Measurements from ENCODE around the gene HEXD.

The HEXD gene

GRCh38 chr17:82388223-82388921, 29.8 kb upstream of the HEXD start:
- in situ Hi-C loops (cut with MboI; ENCODE audit: low pct_unique_long_range_greater_than_20kb, low sequenced_read_pairs, unreplicated experiment): no loop called here
- no peak for TF ChIP-seq CTCF (IDR thresholded peaks at IDR 0.05; ENCODE audit: extremely low read depth, insufficient read depth, missing control alignments)
- no peak for DNase-seq (ENCODE audit: low spot score)

GRCh38 chr17:82388922-82389283, 29.2 kb upstream of the HEXD start:
- in situ Hi-C loops (cut with MboI; ENCODE audit: low pct_unique_long_range_greater_than_20kb, low sequenced_read_pairs, unreplicated experiment): no loop called here
- DNase-seq (ENCODE audit: low spot score): no peak
- no peak for TF ChIP-seq CTCF (IDR thresholded peaks at IDR 0.05; ENCODE audit: extremely low read depth, insufficient read depth, missing control alignments)

- DNase-seq (ENCODE audit: low spot score): no peak
- in situ Hi-C loops (cut with MboI; ENCODE audit: low pct_unique_long_range_greater_than_20kb, low sequenced_read_pairs, unreplicated experiment): no loop called here
- TF ChIP-seq CTCF (IDR thresholded peaks at IDR 0.05; ENCODE audit: extremely low read depth, insufficient read depth, missing control alignments): no peak
Measured at GRCh38 chr17:82389379-82389778, 28.8 kb upstream of the HEXD start.

GRCh38 chr17:82390015-82390859, 27.9 kb upstream of the HEXD start:
- TF ChIP-seq CTCF (IDR thresholded peaks at IDR 0.05; ENCODE audit: extremely low read depth, insufficient read depth, missing control alignments): no peak
- no peak for DNase-seq (ENCODE audit: low spot score)
- in situ Hi-C loops (cut with MboI; ENCODE audit: low pct_unique_long_range_greater_than_20kb, low sequenced_read_pairs, unreplicated experiment): no loop called here

- TF ChIP-seq CTCF (IDR thresholded peaks at IDR 0.05; ENCODE audit: extremely low read depth, insufficient read depth, missing control alignments): no peak
- in situ Hi-C loops (cut with MboI; ENCODE audit: low pct_unique_long_range_greater_than_20kb, low sequenced_read_pairs, unreplicated experiment): no loop called here
- no peak for DNase-seq (ENCODE audit: low spot score)
Measured at GRCh38 chr17:82390860-82391435, 27.2 kb upstream of the HEXD start.

GRCh38 chr17:82391496-82392066, 26.6 kb upstream of the HEXD start:
- in situ Hi-C loops (cut with MboI; ENCODE audit: low pct_unique_long_range_greater_than_20kb, low sequenced_read_pairs, unreplicated experiment): no loop called here
- no peak for TF ChIP-seq CTCF (IDR thresholded peaks at IDR 0.05; ENCODE audit: extremely low read depth, insufficient read depth, missing control alignments)
- no peak for DNase-seq (ENCODE audit: low spot score)

All from GM13977 (cell line).